Activated CD8-positive, alpha-beta T cell treated with anti-CD3 and anti-CD28 coated beads, Interleukin-2, amount 10 ng/mL, durations not matched to agents 7 days and 5 days (primary cell): ENCODE results near the gene EXT2. TPM values are rescaled to one million over a fixed set of nuclear protein-coding genes. Genes with fewer than 3 reads are reported as not detected.

Experiments used
- ATAC-seq: fragments of 150-1000 bp; cut with Tn5 transposase; one replicate; pipeline ENCODE4 v1.10.0; 2021; ENCODE audit warnings: moderate library complexity
- CTCF ChIA-PET: fragments of 350-600 bp; sonication (Branson Sonifier 250); formaldehyde crosslinking; loops from one replicate; lab custom pipeline; 2021; ENCODE audit warnings: antibody characterized with exemption; lab: Charles Lee
- POLR2A ChIA-PET: fragments of 350-600 bp; sonication (Branson Sonifier 250); formaldehyde crosslinking; loops from one replicate; lab custom pipeline; 2021; ENCODE audit warnings: antibody characterized with exemption; lab: Charles Lee
- DNase-seq: peaks from one replicate; pipeline ENCODE4 v3.0.0-alpha.2; 2020
- H3K27ac Mint-ChIP-seq: one replicate; pipeline ENCODE4 v1.8.0; 2021; ENCODE audit warnings: mild to moderate bottlenecking, mixed read lengths
- H3K27me3 Mint-ChIP-seq: one replicate; pipeline ENCODE4 v1.8.0; 2021; ENCODE audit warnings: low read depth, mixed read lengths
- H3K36me3 Mint-ChIP-seq: one replicate; pipeline ENCODE4 v1.8.0; 2021; ENCODE audit warnings: low read depth, mixed read lengths
- H3K4me1 Mint-ChIP-seq: one replicate; pipeline ENCODE4 v1.8.0; 2021; ENCODE audit warnings: low read depth, mixed read lengths
- H3K4me3 Mint-ChIP-seq: one replicate; pipeline ENCODE4 v1.8.0; 2021; ENCODE audit warnings: mild to moderate bottlenecking, mixed read lengths
- H3K9me3 Mint-ChIP-seq: one replicate; pipeline ENCODE4 v1.8.0; 2022; ENCODE audit warnings: mixed read lengths; ENCODE audit not compliant: insufficient read depth
- total RNA-seq, 2 experiments: library from RNA; stranded (reverse); gene quantifications; one replicate each; pipeline ENCODE4 v1.2.3, GENCODE V29; 2021

EXT2 gene
- total RNA-seq, 2 experiments from 2014 or later = 18.4 to 22.5 TPM

- H3K4me1 Mint-ChIP-seq = no peaks in the 10 kb centered on the region
- no peaks in the 10 kb centered on the region for H3K27me3 Mint-ChIP-seq
- CTCF ChIA-PET = no interaction called here
- no peak for DNase-seq
- H3K27ac Mint-ChIP-seq = no peak overlapping the region
- ATAC-seq = no peak
- H3K4me3 Mint-ChIP-seq = no peak overlapping the region
- H3K36me3 Mint-ChIP-seq = no peaks in the 10 kb centered on the region
- H3K9me3 Mint-ChIP-seq = no peaks in the 10 kb centered on the region
- POLR2A ChIA-PET = no interaction called here
Measured at GRCh38 chr11:44172966-44173365, 77.5 kb downstream of the EXT2 start.

GRCh38 chr11:44174842-44175241, 79.4 kb downstream of the EXT2 start:
- Mint-ChIP-seq H3K9me3 (no peaks in the 10 kb centered on the region), H3K4me3 (no peak overlapping the region), H3K36me3 (no peaks in the 10 kb centered on the region), H3K4me1 (no peaks in the 10 kb centered on the region), H3K27me3 (no peaks in the 10 kb centered on the region), H3K27ac (no peak overlapping the region)
- DNase-seq (no peak), ATAC-seq (no peak)
- POLR2A ChIA-PET = no interaction called here
- CTCF ChIA-PET = no interaction called here

- CTCF ChIA-PET = interaction anchor here (1.1 kb wide), 1 partner anchor 83 kb away, joined by 4 read pairs; no protein-coding TSS in a partner anchor
- Mint-ChIP-seq H3K9me3 (no peaks in the 10 kb centered on the region), H3K36me3 (no peaks in the 10 kb centered on the region), H3K4me1 (no peaks in the 10 kb centered on the region), H3K4me3 (no peak overlapping the region), H3K27ac (no peak overlapping the region), H3K27me3 (no peaks in the 10 kb centered on the region)
- ATAC-seq (no peak), DNase-seq (no peak)
- POLR2A ChIA-PET = no interaction called here
Measured at GRCh38 chr11:44176546-44177213, 81.2 kb downstream of the EXT2 start.

GRCh38 chr11:44177905-44178304, 82.4 kb downstream of the EXT2 start:
- DNase-seq = no peak
- no peak overlapping the region for H3K4me3 Mint-ChIP-seq
- ATAC-seq = no peak
- H3K27ac Mint-ChIP-seq = no peak overlapping the region
- H3K27me3 Mint-ChIP-seq = no peaks in the 10 kb centered on the region
- no peaks in the 10 kb centered on the region for H3K9me3 Mint-ChIP-seq
- CTCF ChIA-PET = interaction anchor here (1.1 kb wide), 1 partner anchor 84 kb away, joined by 4 read pairs; no protein-coding TSS in a partner anchor
- POLR2A ChIA-PET = no interaction called here
- H3K4me1 Mint-ChIP-seq = no peaks in the 10 kb centered on the region
- H3K36me3 Mint-ChIP-seq = no peaks in the 10 kb centered on the region

GRCh38 chr11:44178381-44178780, 82.9 kb downstream of the EXT2 start:
- Mint-ChIP-seq H3K27me3 (no peaks in the 10 kb centered on the region), H3K4me3 (no peak overlapping the region), H3K36me3 (no peaks in the 10 kb centered on the region), H3K4me1 (no peaks in the 10 kb centered on the region), H3K27ac (no peak overlapping the region), H3K9me3 (no peaks in the 10 kb centered on the region)
- DNase-seq (no peak), ATAC-seq (no peak)
- CTCF ChIA-PET = no interaction called here
- POLR2A ChIA-PET = no interaction called here

GRCh38 chr11:44179173-44179572, 83.7 kb downstream of the EXT2 start:
- no peak for ATAC-seq
- Mint-ChIP-seq H3K27me3 (no peaks in the 10 kb centered on the region), H3K27ac (no peak overlapping the region), H3K36me3 (no peaks in the 10 kb centered on the region), H3K4me1 (no peaks in the 10 kb centered on the region), H3K4me3 (no peak overlapping the region), H3K9me3 (no peaks in the 10 kb centered on the region)
- CTCF ChIA-PET = no interaction called here
- DNase-seq = no peak
- POLR2A ChIA-PET = no interaction called here

GRCh38 chr11:44180107-44180506, 84.6 kb downstream of the EXT2 start:
- no peaks in the 10 kb centered on the region for H3K27me3 Mint-ChIP-seq
- CTCF ChIA-PET = no interaction called here

GRCh38 chr11:44185522-44185921, 90.0 kb downstream of the EXT2 start:
- ChIA-PET CTCF (interaction anchor here (1.2 kb wide), 1 partner anchor 52 kb away, joined by 4 read pairs; no protein-coding TSS in a partner anchor), POLR2A (no interaction called here)
- DNase-seq = no peak
- Mint-ChIP-seq H3K27ac (no peak overlapping the region), H3K36me3 (peaks cover 25% of the 10 kb centered on the region), H3K9me3 (peaks cover 15% of the 10 kb centered on the region), H3K4me1 (no peaks in the 10 kb centered on the region), H3K27me3 (no peaks in the 10 kb centered on the region), H3K4me3 (no peak overlapping the region)
- no peak for ATAC-seq

More at GRCh38 chr11:44180107-44180506, 84.6 kb downstream of the EXT2 start:
- ATAC-seq (no peak), DNase-seq (no peak)
- Mint-ChIP-seq H3K27ac (no peak overlapping the region), H3K36me3 (no peaks in the 10 kb centered on the region), H3K4me3 (no peak overlapping the region), H3K4me1 (no peaks in the 10 kb centered on the region), H3K9me3 (no peaks in the 10 kb centered on the region)
- POLR2A ChIA-PET = no interaction called here

- Mint-ChIP-seq H3K4me3 (no peak overlapping the region), H3K4me1 (no peaks in the 10 kb centered on the region), H3K27ac (no peak overlapping the region), H3K36me3 (peaks cover 25% of the 10 kb centered on the region), H3K9me3 (peaks cover 15% of the 10 kb centered on the region), H3K27me3 (no peaks in the 10 kb centered on the region)
- DNase-seq (no peak), ATAC-seq (no peak)
- POLR2A ChIA-PET = no interaction called here
- CTCF ChIA-PET = interaction anchor here (1.2 kb wide), 2 partner anchors 12 to 53 kb away, joined by 3 to 4 read pairs; no protein-coding TSS in a partner anchor
Measured at GRCh38 chr11:44186321-44186930, 90.9 kb downstream of the EXT2 start.

- Mint-ChIP-seq H3K9me3 (peaks cover 15% of the 10 kb centered on the region), H3K27ac (no peak overlapping the region), H3K4me3 (no peak overlapping the region), H3K4me1 (no peaks in the 10 kb centered on the region), H3K36me3 (peaks cover 25% of the 10 kb centered on the region), H3K27me3 (no peaks in the 10 kb centered on the region)
- ChIA-PET POLR2A (no interaction called here), CTCF (no interaction called here)
- no peak for DNase-seq
- no peak for ATAC-seq
Measured at GRCh38 chr11:44188643-44189042, 93.2 kb downstream of the EXT2 start.

- no peaks in the 10 kb centered on the region for H3K27me3 Mint-ChIP-seq
- no peak for ATAC-seq
- CTCF ChIA-PET = no interaction called here
- H3K27ac Mint-ChIP-seq = no peak overlapping the region
- H3K9me3 Mint-ChIP-seq = peaks cover 15% of the 10 kb centered on the region
- POLR2A ChIA-PET = no interaction called here
- H3K4me3 Mint-ChIP-seq = no peak overlapping the region
- H3K36me3 Mint-ChIP-seq = peaks cover 25% of the 10 kb centered on the region
- H3K4me1 Mint-ChIP-seq = no peaks in the 10 kb centered on the region
- DNase-seq = no peak
Measured at GRCh38 chr11:44189986-44190882, 94.8 kb downstream of the EXT2 start.

- ChIA-PET POLR2A (no interaction called here), CTCF (no interaction called here)
- ATAC-seq (no peak), DNase-seq (no peak)
- H3K9me3 Mint-ChIP-seq = peaks cover 15% of the 10 kb centered on the region
- H3K27me3 Mint-ChIP-seq = no peaks in the 10 kb centered on the region
- peaks cover 25% of the 10 kb centered on the region for H3K36me3 Mint-ChIP-seq
- no peak overlapping the region for H3K27ac Mint-ChIP-seq
- H3K4me1 Mint-ChIP-seq = no peaks in the 10 kb centered on the region
- no peak overlapping the region for H3K4me3 Mint-ChIP-seq
Measured at GRCh38 chr11:44190883-44191230, 95.4 kb downstream of the EXT2 start.
